Esophagus squamous epithelium (tissue), 4 donors: ENCODE results near the gene FAM53B.

ENCODE experiments used
- POLR2A ChIP-seq, 4 donors: fragments of 450-650 bp; IDR thresholded peaks; one replicate each; pipeline ENCODE4 v1.6.1; 2017; ENCODE audit warnings: antibody characterized with exemption in 4 of 4, mild to moderate bottlenecking in 4 of 4, moderate library complexity in 3 of 4
- TF ChIP-seq, protein P1 (sequence below), 6 experiments: fragments of 450-650 bp in 4 of 6; fragments of 200-600 bp in 2 of 6; sonication (generic) in 2 of 6; IDR thresholded peaks; one replicate each; pipeline ENCODE4 v1.5.1; 2016 to 2019; ENCODE audit warnings: antibody characterized with exemption in 6 of 6, mild to moderate bottlenecking in 4 of 6, moderate library complexity in 4 of 6

DNA sequence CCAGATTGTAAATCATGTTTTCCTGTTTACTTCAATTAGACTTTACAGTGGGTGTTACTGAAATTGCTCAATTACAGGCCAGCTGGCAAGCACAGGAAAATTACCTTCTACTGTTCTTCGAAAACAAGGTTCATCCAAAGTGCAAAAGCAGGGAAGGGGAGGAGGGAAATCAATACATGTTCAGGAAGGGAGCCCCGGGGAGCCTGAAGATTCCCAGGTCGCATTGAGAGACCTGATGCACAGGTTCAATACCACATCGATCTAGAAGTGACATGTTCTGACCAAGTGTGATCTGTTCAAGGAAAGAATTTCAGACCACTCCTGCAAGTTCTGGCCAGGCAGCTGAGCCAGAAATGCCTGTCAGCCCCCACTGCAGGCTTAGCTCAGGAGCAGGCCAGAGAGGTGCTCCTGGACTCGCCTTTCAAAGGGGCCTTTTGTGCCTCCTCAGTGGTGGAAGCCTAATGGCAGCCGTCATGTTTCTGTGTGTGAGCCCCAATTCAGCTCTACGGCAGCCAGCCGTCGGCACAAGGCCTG lies 35.9 kb downstream of the FAM53B start:
- TF ChIP-seq, protein P1, sequence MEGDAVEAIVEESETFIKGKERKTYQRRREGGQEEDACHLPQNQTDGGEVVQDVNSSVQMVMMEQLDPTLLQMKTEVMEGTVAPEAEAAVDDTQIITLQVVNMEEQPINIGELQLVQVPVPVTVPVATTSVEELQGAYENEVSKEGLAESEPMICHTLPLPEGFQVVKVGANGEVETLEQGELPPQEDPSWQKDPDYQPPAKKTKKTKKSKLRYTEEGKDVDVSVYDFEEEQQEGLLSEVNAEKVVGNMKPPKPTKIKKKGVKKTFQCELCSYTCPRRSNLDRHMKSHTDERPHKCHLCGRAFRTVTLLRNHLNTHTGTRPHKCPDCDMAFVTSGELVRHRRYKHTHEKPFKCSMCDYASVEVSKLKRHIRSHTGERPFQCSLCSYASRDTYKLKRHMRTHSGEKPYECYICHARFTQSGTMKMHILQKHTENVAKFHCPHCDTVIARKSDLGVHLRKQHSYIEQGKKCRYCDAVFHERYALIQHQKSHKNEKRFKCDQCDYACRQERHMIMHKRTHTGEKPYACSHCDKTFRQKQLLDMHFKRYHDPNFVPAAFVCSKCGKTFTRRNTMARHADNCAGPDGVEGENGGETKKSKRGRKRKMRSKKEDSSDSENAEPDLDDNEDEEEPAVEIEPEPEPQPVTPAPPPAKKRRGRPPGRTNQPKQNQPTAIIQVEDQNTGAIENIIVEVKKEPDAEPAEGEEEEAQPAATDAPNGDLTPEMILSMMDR (IDR thresholded peaks at IDR 0.05) = no peak
- TF ChIP-seq POLR2A (IDR thresholded peaks at IDR 0.05) = no peak
